Fibroblast of skin of abdomen (primary cell): Measurements from ENCODE around the gene HOXB4.
"Not testable (repeated sequence)": the region's sequence is repeated elsewhere in the genome, so short reads cannot be mapped to it uniquely, and the experiment has no call there.

Source experiments
- DNase-seq: peaks from one replicate; pipeline ENCODE4 v3.0.0-alpha.2; 2013

HOXB4 gene

DNA sequence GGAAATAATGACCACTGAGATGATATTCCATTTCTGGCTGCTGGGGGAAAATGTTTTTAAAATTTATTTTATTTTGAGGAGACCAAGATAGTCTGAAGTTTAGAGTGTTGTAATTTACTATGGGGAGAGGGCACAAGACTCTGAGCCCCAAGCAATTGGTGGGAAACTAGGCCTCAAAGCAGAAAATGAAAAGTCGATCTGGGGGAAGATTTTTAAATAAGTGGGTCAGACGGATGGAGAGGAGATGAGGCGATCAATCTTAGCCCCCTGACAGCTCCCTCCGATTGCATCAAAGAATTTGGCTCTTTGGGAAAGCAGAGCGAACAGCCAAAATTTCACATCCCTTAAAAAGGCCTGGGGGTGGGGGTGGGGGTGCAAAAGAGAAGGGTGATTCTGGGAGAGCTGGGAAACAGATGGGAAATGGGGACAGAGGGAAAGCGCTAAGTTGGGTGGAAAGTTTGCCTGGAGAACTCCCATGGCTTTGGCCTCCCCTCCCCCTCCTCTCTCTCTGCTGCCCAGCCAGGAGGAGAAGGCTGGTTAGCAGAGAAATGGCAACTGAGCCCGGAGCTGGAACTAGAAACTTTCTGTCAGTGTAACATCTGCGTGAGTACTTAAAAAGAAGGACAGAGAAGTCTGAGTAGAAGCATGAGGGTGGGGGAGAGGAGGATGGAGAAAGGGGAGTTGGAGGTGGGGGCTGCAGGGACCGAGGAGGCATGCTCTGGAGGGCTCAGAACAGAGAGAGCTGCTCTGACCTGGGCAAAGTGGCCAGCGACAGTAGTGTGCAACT, 31.8 kb downstream of the HOXB4 start:
- peak; percentile 88 for DNase-seq

DNA sequence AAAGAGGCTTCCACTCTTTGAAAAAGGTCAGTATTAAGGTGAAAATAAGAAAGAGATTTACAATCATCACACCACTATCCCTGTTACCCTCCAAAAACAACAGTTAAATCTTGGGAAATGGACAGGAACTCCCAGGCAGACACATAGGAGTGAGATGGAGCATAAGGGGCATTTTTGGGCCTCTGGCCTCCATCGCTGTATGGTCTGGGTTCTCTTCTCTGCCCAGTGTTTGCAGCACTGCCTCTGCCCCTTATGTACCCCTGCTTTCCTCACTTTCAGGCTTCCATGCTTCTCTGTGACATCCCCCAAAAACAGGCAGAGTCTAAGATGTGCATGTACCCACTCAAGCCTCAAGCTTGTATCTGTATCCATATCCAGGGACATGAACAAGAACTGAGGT, 32.6 kb downstream of the HOXB4 start:
- no peak for DNase-seq

DNA sequence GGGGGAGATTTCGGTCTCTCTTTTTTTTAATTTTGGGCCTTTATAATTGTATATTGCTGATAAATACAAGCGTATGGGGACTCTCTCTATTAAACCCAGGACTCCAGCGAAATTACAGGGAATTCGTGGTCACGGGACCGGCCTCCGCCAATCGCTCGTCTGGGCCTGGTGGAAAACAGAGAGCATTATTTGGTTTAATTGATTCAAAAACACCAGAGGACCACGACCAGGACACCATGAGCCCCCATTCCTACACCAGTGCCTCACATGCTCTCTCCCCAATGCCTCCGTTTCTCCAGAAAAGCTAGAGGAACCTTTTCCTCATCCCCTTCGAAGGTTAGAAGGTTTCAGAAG, 33.2 kb downstream of the HOXB4 start, which contains the start of gene HOXB2:
Gene HOXB2, minus strand, starts transcription at position 88 of the 354 bp plus-strand sequence. CDS start 198 bp downstream, outside the sequence.
- peak; percentile 73 for DNase-seq

DNA sequence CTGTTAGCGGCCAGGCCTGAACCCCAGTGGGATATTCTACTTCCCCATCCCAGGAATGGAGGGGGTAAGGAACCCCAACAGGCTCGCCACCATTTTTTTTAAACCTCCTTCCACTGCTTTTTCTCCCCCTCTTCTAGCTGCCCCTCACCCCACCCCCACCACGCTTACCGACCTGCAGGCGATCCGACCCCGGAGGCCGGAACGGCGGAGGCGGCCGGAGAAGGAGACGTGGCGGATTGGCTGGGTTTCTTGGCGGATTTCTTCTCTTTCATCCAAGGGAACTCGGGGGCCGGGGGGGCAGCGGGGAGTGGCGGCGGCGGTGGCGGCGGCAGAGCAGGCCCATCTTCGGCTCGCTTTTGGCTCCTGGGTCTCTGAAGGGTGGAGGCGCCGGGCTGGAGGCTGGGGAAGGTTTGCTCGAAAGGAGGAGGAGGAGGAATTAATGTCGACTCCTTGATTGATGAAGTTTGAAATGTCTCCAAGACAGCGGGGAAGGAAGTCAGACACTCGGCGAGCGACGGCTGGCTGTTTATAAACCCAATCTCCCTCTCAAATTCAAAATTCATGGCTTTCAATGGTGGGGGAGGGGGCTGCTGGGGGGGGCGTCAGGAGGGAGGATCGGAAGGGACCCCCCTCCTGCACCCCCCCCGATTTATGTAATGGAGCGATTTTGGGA, 33.7 kb downstream of the HOXB4 start:
- peak; percentile 98 for DNase-seq

DNA sequence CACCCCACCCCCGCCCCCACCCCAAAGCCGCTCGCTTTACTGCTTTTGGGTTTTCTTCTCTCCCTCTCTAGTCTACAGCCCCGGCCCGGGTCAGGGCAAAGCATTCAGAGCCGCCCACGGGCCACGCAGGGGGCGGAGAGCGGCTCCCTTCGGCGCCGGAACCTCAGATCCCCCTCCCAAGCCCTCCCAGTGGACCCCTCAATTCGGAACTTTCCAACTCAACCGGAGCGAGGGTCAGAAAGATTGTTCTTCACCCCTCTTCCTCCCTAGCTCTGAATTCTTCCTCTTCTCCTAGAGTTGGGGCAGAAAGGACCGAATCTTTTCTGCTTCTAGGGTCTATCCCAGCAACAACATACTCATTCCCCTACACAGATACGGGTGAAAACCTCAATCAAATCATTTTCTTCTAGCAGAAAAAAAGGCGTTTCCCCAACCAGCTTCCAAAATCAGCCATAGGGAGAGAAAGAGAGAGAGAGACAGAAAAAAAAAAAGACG, 34.2 kb downstream of the HOXB4 start:
- no peak for DNase-seq

DNA sequence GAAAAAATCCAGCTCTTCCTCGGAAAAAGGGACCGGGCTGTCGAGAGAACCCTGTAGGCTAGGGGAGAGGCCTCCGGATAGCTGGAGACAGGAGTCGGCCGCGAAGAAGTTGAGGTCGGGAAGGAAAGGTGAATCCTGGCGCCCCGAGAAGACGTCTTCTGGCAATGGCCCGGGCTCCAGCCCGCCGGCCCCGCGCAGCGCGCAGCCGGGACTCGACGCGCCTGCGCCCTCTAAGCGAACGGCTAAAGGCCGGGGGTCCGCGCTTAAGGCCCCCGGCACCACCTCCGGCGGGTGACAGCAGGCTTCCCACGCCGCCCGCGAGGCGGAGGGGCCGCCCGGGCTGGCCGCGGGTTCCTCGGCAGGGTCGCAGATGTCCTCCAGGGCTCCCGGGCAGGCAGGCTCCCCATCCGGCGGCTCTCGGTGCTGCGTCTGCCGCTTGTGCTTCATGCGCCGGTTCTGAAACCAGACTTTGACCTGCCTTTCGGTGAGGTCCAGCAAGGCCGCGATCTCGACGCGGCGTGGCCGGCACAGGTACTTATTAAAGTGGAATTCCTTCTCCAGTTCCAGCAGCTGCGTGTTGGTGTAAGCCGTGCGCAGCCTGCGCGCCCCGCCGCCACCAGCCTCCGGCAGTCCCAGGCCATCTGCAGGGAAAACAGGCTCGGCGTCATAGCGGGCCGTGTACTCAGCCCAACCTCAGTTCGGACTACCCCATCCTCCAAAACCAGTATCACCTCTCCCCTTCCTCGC, 34.9 kb downstream of the HOXB4 start:
- peak; percentile 66 for DNase-seq

DNA sequence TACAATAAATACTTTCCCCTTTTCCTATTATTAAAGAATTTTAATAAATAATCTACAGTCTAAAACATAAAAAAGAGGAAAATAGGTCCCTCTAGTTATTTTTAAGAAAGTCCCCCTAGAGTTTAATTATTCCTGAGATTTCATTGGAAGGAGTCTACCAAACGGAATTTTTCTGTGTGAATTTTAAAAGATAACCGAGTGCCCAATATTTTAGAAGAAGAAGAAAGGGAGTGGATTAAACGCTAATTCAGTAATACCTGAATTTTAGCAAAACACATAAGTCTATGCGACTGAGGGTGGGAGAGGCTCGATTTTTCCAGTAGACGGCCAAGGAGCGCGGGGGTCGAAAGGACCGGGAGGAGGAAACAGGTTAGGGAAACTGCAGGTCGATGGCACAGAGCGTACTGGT, 35.4 kb downstream of the HOXB4 start:
- DNase-seq: no peak

DNA sequence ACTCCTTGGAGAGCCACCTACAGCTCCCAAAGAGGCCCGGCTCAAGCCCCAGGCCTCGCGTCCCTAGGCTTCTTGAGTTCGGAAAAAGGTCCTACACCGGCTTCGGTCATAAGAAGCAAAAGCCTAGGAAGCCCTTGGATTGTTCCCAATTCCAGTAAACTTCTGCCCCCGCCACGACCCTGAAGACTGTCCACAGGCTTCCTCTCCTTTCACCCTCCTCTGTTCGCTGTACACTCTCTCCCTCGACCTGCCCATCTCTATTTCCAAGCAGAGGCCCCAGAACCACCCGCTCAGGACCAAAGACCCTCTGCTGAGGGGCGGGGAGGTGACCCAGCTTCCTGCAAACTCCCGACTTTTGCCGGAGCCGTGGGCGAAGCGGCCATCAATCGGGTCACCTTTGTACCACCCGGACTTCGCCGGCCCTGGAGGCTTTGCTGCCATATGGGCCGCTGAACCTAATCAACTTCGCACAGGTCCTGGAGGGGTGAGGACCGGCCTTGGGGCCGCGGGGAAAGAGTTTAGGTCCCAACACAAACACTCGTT, 36.0 kb downstream of the HOXB4 start:
- no peak for DNase-seq

DNA sequence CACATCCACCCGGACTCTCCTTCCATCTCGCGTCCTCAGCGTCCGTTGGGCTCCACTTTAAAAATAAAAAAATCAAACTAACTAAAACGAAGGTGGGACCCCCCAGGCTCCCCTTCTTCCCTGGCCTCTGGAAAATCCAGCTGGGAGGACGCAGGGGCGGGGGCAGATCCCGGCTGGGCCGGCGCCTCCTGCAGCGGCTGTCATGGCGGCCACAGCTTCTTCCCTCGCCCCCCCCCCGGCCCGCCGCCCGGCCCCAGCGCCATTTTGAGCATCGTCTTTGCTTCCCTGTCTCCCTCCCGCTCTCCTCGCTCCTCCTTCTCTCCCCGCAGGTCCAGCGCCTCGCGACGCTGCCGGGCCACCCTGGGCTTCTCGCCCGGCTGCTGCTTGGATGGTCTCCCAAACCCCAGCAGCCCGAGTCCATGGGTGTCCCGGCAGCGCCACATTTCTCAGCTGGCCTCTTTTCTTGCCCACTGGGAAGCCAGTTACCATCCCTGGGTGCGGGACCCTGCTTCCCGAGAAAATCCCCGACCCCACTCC, 36.5 kb downstream of the HOXB4 start:
- DNase-seq: peak; percentile 74

DNA sequence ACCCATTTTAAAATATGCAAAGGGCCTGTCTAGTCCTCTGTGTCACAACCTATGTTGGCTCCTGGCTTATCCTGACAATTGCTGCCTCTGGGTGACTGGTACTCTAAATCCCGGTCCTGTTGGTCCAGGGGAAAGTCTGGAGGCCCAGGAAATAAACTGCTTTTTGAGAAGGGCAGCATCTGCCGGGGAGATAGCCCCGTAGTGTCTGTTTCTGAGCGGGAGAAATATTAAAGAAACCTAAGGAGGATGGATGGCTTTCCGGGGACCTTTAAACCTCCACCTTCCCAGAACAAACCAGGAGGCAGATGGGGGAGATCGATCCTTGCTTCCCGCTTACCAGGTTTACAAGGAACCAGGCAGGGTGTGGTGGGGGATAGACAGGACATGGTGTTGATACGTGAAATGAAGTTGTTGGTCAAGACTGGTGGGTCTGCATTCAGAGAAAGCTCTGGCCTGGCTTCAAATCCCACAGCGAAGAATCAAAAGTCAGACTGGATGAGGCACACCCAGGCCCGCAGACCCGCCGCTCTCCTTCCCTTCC, 37.0 kb downstream of the HOXB4 start:
- DNase-seq: no peak

DNA sequence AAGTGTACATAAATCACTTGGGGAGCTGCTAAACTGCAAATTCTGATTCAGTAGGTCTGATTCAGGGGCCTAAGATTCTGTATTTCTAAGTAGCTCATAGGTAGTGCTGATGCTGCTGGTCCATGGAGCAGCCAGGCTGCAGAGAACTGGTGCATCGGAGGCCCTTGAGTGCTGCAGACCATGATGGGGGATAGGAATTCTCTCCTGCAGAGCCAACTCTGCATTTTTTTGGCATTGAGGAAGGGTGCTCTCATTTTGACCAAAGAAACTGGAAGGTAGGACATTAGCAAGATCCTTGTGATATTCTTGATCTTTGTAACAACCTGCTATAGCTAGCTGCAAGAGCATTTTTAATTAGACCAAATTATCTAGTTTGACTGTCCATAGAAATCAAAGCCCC, 37.9 kb downstream of the HOXB4 start:
- peak; percentile 73 for DNase-seq

DNA sequence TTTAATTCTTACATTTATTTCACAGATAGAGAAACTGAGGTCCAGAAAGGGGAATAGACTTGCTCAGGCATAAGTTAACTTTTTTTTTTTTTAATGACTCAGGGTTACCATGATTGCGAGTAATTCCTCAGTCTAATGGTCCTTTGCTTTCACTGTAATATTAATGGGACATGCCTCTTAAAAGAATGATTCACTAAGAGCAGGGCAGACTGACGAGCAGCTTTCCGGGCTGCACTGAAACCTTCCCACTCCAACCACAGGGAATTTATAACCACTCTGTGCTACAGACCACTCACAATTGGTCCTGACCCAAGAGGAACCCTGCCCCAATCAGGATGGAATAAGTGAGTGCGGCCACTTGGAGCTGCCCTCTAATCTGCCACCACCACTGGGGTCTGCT, 39.0 kb downstream of the HOXB4 start:
- peak; percentile 94 for DNase-seq

DNA sequence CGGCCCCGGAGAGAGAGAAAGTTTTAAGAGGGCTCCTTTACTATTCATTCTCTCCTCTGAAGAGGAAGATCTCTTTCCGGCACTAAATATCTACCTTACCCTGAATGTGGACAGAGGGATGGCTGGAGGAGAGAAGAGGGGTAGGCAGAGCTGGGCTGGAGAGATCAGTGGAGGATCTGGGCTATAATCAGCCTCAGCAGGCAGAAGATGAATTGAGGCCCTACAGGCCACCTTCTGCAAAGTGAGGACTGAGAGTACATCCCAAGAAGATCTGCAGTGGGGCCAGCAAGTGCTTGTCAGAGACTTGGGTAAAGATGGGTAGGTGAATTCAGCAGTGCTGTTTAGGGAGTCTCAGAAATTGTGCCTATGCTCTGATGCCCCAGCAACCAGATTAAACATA, 40.8 kb downstream of the HOXB4 start:
- no peak for DNase-seq

DNA sequence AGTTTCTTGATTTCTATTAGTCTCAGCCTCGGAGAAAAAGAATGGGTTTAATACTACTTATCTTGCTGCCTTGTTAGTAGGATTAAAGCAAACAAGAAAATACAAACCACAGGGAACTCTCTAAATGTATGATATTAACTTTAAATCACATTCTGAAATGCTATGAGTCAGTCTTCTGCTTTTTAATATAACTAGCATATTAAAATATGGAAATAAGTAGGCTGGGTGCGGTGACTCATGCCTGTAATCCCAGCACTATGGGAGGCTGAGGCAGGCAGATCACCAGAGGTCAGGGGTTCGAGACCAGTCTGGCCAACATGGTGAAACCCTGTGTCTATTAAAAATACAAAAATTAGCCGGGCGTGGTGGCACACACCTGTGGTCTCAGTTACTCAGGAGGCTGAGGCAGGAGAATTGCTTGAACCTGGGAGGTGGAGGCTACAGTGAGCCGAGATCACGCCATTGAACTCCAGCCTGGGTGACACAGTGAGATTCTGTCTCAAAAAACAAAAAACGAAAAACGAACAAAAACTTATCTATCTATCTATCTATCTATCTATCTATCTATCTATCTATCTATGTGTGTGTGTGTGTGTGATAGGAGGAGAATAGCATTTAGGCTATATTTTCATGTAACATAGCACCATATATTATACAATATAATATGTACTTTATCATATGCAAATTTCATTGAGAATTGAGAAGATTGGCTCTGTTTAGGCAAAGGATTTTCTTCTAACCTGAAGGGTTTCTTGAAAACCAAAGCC, 42.2 kb downstream of the HOXB4 start:
- DNase-seq: not testable (repeated sequence)

DNA sequence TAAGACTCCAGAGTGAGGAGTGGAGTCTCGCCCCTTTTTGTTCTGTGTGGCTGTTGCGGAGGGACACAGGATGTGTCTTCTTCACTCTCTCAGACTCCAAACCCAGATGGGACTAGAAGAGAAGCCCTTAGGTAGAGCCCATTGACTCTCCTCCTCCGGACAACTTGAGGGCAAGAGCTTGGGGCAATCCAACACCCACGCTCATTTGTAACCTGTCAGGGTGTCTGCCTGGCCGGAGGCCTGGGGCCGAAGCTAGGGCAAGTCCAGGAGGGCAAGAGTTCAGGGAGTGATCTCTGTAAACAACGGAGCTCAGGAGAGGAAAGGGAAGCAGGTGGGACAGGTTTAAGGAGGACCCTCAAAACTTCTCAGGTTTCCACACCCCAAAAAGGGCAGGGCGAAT, 45.9 kb downstream of the HOXB4 start:
- no peak for DNase-seq

DNA sequence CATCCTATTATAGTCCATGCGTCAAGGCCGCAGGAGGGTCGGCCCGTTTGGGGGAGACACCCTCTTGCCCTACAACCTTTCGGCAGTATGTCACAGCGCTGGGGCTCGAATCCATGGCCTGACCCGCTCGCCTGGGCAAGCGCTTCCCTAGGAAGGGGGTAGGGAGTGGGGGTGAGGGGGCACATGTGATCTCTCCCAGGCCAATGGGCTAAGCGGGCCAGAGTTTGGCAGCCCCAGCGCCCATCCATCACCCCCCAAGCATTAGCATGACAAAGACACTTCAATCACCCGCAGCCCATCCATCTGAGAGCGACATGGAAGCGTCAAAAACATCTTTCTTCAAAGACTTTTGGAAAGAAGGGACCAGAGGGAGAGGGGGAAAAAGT, 47.3 kb downstream of the HOXB4 start, which contains the start of gene HOXB1:
Gene HOXB1, minus strand, starts transcription at position 125 of the 386 bp plus-strand sequence. Its CDS starts 107 bp downstream, at position 18.
- no peak for DNase-seq

DNA sequence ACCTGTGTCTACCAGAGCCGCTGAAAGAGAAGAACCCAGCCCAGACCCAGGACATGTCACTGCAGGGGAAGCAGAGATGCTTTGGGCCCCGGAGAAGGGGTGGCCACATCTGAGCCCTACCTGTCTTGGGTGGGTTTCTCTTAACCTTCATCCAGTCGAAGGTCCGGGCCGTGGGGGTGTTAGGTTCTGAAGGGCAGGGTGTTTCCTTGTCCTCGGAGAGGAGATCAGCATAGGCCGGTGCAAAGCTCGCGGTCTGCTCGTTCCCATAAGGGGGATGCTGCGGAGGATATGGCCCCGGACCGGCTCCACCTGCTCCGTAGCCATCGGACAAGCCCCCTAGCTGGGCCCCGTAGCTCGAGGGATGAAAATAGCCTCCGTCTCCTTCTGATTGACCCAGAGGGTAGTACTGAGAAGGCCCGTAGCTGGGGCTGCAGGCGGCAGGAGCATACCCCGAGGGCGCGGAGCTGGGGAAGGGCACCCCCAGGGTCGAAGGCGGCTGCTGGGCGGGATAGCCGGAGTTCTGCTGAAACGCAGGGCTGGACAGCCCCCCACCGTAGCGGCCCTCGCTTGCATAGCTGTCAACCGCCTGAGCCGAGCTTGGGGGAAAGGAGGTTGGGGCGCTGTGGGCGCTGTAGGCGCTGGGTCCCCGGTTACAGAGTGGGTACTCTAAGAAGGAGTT, 47.8 kb downstream of the HOXB4 start:
- DNase-seq: no peak

DNA sequence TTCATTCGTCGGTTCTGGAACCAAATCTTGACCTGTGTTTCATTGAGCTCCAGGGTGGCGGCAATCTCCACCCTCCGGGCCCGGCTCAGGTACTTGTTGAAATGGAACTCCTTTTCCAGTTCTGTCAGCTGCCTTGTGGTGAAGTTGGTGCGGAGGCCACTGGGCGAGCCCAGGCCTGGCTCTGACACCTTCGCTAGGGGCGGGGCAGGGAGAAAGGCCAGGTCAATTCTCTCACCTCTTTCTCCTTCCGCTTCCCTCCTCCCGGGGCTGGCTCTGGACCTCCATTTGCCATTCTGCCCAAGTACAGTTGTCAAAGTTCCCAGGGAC, 48.5 kb downstream of the HOXB4 start:
- DNase-seq: no peak

DNA sequence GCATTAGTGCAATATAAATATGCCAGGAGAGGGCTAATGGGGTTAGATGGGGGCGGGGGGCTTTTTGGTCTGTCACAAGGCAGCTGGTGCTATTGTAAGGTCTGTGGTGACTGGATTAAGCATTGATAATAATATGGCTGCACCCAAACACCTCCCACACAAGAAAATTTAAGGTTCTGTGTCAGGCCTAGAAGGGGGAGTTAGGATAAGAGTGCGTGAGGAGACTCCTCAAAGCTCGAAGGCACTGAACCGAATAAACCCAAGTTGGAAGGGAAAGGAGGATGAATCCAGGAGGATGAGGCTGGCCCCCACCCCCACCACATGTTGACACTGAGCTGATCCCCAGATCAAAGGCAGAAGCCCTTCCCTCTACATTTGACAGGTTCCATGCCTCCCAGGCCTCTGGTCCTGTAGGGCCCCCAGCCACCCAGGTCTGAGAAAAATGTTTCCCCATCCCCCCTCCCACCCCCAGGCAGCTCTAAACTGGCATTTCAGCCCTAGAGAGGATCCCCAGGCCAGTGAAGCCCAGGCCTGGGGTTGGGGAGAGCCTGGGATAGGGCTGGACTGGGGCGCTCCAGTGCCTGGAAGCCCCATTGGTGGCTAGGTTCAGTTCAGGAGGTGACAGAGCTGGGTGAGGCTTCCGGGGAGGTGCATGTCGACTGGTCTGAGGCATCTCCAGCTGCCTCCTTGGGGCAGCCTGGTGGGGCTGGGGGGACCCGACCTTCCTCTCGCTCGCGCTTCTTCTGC, 49.0 kb downstream of the HOXB4 start:
- DNase-seq: no peak
